HepG2 (cell line): Measurements from ENCODE around the gene ZSCAN21. TPM values are rescaled to one million over a fixed set of nuclear protein-coding genes. Genes with fewer than 3 reads are reported as not detected.

Experiments used
- BHLHE40 ChIP-seq: IDR thresholded peaks from 2 replicates; pipeline ENCODE4 v1.6.1; 2011; ENCODE audit warnings: low read length, improper control_type of control experiment
- CBX5 ChIP-seq: sonication (generic); formaldehyde crosslinking; IDR thresholded peaks from 2 replicates; pipeline ENCODE4 v1.4.0; 2020; ENCODE audit warnings: missing genetic modification reagents, borderline replicate concordance
- CHD4 ChIP-seq: fragments of 200-600 bp; sonication (generic); IDR thresholded peaks from 2 replicates; pipeline ENCODE4 v1.7.0; 2017; ENCODE audit warnings: mild to moderate bottlenecking, low read length, borderline replicate concordance
- KLF6 ChIP-seq: IDR thresholded peaks from 2 replicates; pipeline ENCODE4 v1.8.0; 2016; ENCODE audit warnings: missing biosample characterization, missing genetic modification reagents
- MEIS1 ChIP-seq: sonication (generic); formaldehyde crosslinking; IDR thresholded peaks from 2 replicates; pipeline ENCODE4 v1.9.0; 2021; ENCODE audit warnings: mild to moderate bottlenecking, missing genetic modification reagents, moderate library complexity, borderline replicate concordance
- RARG ChIP-seq: sonication (generic); formaldehyde crosslinking; IDR thresholded peaks from 2 replicates; pipeline ENCODE4 v1.4.0; 2020; ENCODE audit warnings: low read depth, mild to moderate bottlenecking, missing genetic modification reagents
- RFX1 ChIP-seq: fragments of 450-650 bp; IDR thresholded peaks from 2 replicates; pipeline ENCODE4 v1.6.1; 2017
- SNAI1 ChIP-seq: sonication (generic); formaldehyde crosslinking; IDR thresholded peaks from 2 replicates; pipeline ENCODE4 v1.5.0; 2020; ENCODE audit warnings: mild to moderate bottlenecking, missing genetic modification reagents, borderline replicate concordance
- SP5 ChIP-seq: IDR thresholded peaks from 2 replicates; pipeline ENCODE4 v1.6.1; 2016; ENCODE audit warnings: low read depth, borderline replicate concordance
- TBP ChIP-seq: sonication (generic); formaldehyde crosslinking; IDR thresholded peaks from 2 replicates; pipeline ENCODE4 v1.5.0; 2020; ENCODE audit warnings: missing genetic modification reagents
- ZFP90 ChIP-seq: sonication (generic); formaldehyde crosslinking; IDR thresholded peaks from 2 replicates; pipeline ENCODE4 v1.8.0; 2022; ENCODE audit warnings: missing genetic modification reagents, mild to moderate bottlenecking, inconsistent platforms, borderline replicate concordance
- ZMYM4 ChIP-seq: sonication (generic); formaldehyde crosslinking; IDR thresholded peaks from 2 replicates; pipeline ENCODE4 v1.8.1; 2023; ENCODE audit warnings: mild to moderate bottlenecking, missing genetic modification reagents
- ZNF75D ChIP-seq: sonication (generic); formaldehyde crosslinking; IDR thresholded peaks from 2 replicates; pipeline ENCODE4 v1.8.1; 2023; ENCODE audit warnings: missing genetic modification reagents, mild to moderate bottlenecking, borderline replicate concordance
- polyA plus RNA-seq, 8 experiments: library from polyadenylated mRNA; depleted of rRNA in 3 of 8; stranded (reverse) in 7 of 8; unstranded in 1 of 8; fragments of >200 nt; fragmentation: Illumina TruSeq in 4 of 8; extraction: Trizol in 4 of 8; gene quantifications; 2 replicates each; pipeline versions ENCODE4 v1.2.1 to v1.2.3, GENCODE V29; 2011 to 2016; ENCODE audit warnings: low read depth in 4 of 8, missing spikeins in 1 of 8, mixed read lengths in 1 of 8; ENCODE audit not compliant: insufficient read depth in 1 of 8
- total RNA-seq, 5 experiments: library from RNA; depleted of rRNA; stranded (reverse); fragments of >200 nt; fragmentation: Illumina TruSeq; extraction: Trizol; gene quantifications; 2 replicates each; pipeline ENCODE4 v1.2.3, GENCODE V29; 2016; ENCODE audit warnings: low read depth in 1 of 5
- TF ChIP-seq, protein P1 (sequence below): sonication (generic); IDR thresholded peaks from 2 replicates; pipeline ENCODE4 v1.6.1; 2016; ENCODE audit warnings: low read depth, borderline replicate concordance
- TF ChIP-seq, protein P2 (sequence below): sonication (generic); formaldehyde crosslinking; IDR thresholded peaks from 2 replicates; pipeline ENCODE4 v1.8.0; 2022; ENCODE audit warnings: mild to moderate bottlenecking, missing genetic modification reagents
- TF ChIP-seq, protein P3 (sequence below): sonication (generic); formaldehyde crosslinking; IDR thresholded peaks from 2 replicates; pipeline ENCODE4 v1.4.0; 2020; ENCODE audit warnings: low read depth, mild to moderate bottlenecking, missing genetic modification reagents
- TF ChIP-seq, protein P4 (sequence below): sonication (generic); formaldehyde crosslinking; conservative IDR thresholded peaks from 2 replicates; pipeline ENCODE4 v1.8.0; 2022; ENCODE audit warnings: low read depth, missing genetic modification reagents
- TF ChIP-seq, protein P5 (sequence below): sonication (generic); formaldehyde crosslinking; IDR thresholded peaks from 2 replicates; pipeline ENCODE4 v1.4.0; 2020; ENCODE audit warnings: missing genetic modification reagents
- TF ChIP-seq, protein P6 (sequence below): sonication (generic); formaldehyde crosslinking; IDR thresholded peaks from 2 replicates; pipeline ENCODE4 v1.8.1; 2023; ENCODE audit warnings: missing genetic modification reagents, mild to moderate bottlenecking, borderline replicate concordance
- TF ChIP-seq, protein P7 (sequence below): sonication (generic); formaldehyde crosslinking; IDR thresholded peaks from 2 replicates; pipeline ENCODE4 v1.5.0; 2020; ENCODE audit warnings: mild to moderate bottlenecking, missing genetic modification reagents
- TF ChIP-seq, protein P8 (sequence below): sonication (generic); formaldehyde crosslinking; IDR thresholded peaks from 2 replicates; pipeline ENCODE4 v1.4.0; 2020; ENCODE audit warnings: mild to moderate bottlenecking, missing genetic modification reagents
- TF ChIP-seq, protein P9 (sequence below): sonication (generic); formaldehyde crosslinking; IDR thresholded peaks from 2 replicates; pipeline ENCODE4 v1.4.0; 2020; ENCODE audit warnings: missing genetic modification reagents; ENCODE audit errors: not compliant biosample characterization

The ZSCAN21 gene
- total and polyA plus RNA-seq, 2 of the 13 experiments (the other 11 are each of a cell fraction or from before 2014, with no cell fraction given): 7.0 to 10.0 TPM

DNA sequence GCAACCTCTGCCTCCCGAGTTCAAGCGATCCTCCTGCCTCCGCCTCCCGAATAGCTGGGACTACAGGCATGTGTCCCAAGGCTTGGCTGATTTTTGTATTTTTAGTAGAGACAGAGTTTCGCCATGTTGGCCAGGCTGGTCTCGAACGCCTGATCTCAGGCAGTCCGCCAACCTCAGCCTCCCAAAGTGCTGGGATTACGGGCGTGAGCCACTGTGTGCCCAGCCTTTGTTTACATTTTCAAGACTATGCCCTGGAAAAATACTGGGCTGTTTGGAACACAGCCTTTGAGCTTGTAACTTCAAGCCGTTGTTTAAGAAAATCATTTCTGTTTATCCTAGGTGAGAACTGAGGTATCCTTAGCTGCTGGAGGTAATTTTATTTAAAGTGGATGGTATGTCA is 32.3 kb upstream of the ZSCAN21 start (continued):
- TF ChIP-seq ZMYM4 (CRISPR knock-in tag) (peak; percentile 36), CBX5 (no peak), RFX1 (no peak), ZFP90 (CRISPR knock-in tag) (no peak), CHD4 (0 out of 2 replicates have a peak, but pooled peaks have one; percentile 20), MEIS1 (no peak), ZNF75D (CRISPR knock-in tag) (no peak), TBP (no peak), KLF6 (CRISPR knock-in tag) (no peak), SNAI1 (CRISPR knock-in tag) (no peak), BHLHE40 (no peak), SP5 (CRISPR knock-in tag) (no peak), RARG (CRISPR knock-in tag) (no peak)
- TF ChIP-seq, protein P1, sequence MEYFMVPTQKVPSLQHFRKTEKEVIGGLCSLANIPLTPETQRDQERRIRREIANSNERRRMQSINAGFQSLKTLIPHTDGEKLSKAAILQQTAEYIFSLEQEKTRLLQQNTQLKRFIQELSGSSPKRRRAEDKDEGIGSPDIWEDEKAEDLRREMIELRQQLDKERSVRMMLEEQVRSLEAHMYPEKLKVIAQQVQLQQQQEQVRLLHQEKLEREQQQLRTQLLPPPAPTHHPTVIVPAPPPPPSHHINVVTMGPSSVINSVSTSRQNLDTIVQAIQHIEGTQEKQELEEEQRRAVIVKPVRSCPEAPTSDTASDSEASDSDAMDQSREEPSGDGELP: no peak
- TF ChIP-seq, protein P2, sequence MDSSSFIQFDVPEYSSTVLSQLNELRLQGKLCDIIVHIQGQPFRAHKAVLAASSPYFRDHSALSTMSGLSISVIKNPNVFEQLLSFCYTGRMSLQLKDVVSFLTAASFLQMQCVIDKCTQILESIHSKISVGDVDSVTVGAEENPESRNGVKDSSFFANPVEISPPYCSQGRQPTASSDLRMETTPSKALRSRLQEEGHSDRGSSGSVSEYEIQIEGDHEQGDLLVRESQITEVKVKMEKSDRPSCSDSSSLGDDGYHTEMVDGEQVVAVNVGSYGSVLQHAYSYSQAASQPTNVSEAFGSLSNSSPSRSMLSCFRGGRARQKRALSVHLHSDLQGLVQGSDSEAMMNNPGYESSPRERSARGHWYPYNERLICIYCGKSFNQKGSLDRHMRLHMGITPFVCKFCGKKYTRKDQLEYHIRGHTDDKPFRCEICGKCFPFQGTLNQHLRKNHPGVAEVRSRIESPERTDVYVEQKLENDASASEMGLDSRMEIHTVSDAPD: no peak
- TF ChIP-seq, protein P3, sequence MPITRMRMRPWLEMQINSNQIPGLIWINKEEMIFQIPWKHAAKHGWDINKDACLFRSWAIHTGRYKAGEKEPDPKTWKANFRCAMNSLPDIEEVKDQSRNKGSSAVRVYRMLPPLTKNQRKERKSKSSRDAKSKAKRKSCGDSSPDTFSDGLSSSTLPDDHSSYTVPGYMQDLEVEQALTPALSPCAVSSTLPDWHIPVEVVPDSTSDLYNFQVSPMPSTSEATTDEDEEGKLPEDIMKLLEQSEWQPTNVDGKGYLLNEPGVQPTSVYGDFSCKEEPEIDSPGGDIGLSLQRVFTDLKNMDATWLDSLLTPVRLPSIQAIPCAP (CRISPR knock-in tag): no peak
- TF ChIP-seq, protein P4, sequence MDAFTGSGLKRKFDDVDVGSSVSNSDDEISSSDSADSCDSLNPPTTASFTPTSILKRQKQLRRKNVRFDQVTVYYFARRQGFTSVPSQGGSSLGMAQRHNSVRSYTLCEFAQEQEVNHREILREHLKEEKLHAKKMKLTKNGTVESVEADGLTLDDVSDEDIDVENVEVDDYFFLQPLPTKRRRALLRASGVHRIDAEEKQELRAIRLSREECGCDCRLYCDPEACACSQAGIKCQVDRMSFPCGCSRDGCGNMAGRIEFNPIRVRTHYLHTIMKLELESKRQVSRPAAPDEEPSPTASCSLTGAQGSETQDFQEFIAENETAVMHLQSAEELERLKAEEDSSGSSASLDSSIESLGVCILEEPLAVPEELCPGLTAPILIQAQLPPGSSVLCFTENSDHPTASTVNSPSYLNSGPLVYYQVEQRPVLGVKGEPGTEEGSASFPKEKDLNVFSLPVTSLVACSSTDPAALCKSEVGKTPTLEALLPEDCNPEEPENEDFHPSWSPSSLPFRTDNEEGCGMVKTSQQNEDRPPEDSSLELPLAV (CRISPR knock-in tag): no peak
- TF ChIP-seq, protein P5, sequence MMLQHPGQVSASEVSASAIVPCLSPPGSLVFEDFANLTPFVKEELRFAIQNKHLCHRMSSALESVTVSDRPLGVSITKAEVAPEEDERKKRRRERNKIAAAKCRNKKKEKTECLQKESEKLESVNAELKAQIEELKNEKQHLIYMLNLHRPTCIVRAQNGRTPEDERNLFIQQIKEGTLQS (CRISPR knock-in tag): no peak
- TF ChIP-seq, protein P6, sequence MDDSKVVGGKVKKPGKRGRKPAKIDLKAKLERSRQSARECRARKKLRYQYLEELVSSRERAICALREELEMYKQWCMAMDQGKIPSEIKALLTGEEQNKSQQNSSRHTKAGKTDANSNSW (CRISPR knock-in tag): no peak
- TF ChIP-seq, protein P7, sequence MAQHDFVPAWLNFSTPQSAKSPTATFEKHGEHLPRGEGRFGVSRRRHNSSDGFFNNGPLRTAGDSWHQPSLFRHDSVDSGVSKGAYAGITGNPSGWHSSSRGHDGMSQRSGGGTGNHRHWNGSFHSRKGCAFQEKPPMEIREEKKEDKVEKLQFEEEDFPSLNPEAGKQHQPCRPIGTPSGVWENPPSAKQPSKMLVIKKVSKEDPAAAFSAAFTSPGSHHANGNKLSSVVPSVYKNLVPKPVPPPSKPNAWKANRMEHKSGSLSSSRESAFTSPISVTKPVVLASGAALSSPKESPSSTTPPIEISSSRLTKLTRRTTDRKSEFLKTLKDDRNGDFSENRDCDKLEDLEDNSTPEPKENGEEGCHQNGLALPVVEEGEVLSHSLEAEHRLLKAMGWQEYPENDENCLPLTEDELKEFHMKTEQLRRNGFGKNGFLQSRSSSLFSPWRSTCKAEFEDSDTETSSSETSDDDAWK (CRISPR knock-in tag): no peak
- TF ChIP-seq, protein P8, sequence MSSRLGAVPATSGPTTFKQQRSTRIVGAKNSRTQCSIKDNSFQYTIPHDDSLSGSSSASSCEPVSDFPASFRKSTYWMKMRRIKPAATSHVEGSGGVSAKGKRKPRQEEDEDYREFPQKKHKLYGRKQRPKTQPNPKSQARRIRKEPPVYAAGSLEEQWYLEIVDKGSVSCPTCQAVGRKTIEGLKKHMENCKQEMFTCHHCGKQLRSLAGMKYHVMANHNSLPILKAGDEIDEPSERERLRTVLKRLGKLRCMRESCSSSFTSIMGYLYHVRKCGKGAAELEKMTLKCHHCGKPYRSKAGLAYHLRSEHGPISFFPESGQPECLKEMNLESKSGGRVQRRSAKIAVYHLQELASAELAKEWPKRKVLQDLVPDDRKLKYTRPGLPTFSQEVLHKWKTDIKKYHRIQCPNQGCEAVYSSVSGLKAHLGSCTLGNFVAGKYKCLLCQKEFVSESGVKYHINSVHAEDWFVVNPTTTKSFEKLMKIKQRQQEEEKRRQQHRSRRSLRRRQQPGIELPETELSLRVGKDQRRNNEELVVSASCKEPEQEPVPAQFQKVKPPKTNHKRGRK (CRISPR knock-in tag): no peak
- TF ChIP-seq, protein P9, sequence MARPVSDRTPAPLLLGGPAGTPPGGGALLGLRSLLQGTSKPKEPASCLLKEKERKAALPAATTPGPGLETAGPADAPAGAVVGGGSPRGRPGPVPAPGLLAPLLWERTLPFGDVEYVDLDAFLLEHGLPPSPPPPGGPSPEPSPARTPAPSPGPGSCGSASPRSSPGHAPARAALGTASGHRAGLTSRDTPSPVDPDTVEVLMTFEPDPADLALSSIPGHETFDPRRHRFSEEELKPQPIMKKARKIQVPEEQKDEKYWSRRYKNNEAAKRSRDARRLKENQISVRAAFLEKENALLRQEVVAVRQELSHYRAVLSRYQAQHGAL (CRISPR knock-in tag): no peak
